HG02840 (cell line): ENCODE data around the gene ZBTB25.

ENCODE experiments used
- ATAC-seq: cut with Tn5 transposase; IDR thresholded peaks from one replicate; pipeline ENCODE4 v1.9.1; 2021; ENCODE audit warnings: mild to moderate bottlenecking, moderate library complexity, moderate number of reproducible peaks; ENCODE audit not compliant: unreplicated experiment, low FRiP score

ZBTB25 gene

DNA sequence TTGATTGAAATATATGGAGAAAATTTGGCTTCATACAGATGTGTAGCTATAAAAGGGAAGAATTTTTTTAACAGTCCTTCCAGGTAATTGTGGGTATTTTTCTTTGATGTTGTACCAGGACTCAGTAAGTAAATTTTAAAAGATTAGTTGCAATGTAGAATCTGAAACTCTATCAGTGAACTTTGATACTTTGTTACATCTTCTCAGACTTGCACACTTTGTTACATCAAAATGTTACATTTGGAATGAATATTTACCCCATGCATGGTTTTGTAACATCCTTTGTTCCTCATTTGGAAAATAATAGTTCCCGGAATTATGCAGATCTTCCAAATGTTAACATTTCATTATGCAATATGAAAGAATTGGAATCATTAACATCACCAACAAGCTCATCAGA, 101.7 kb downstream of the ZBTB25 start:
- no peak for ATAC-seq

DNA sequence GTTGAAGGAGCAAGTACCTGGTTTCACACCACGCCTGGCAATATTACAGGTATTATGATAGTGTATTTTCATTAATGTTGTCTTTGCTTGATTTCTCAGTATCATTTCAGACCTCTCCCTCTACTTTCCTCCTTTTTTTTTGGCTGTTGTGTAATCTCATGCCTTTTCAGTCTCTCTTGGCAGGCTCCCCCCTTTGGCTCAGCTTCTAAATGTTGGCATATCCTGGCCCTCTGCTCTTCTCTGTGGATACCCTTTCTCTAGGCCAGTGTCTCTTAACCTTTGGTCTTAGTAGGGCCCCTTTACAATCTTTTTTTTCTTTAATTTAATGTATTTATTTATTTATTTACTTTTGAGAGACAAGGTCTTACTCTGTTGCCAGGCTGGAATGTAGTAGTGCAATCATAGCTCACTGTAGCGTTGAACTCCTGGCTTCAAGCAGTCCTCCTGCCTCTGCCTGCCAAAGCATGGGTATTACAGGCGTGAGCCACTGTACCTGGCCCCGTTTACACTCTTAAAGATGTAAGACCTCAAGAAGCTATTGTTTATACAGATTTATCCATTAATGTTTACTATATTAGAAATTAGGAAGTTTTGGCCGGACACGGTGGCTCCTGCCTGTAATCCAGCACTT, 102.7 kb downstream of the ZBTB25 start:
- ATAC-seq, result no peak
